T-helper 2 cell treated with Interferon-gamma antibody and Interleukin-4, amounts not matched to agents 5 μg/mL and 100 μg/mL, for 36 hours (primary cell): ENCODE measurements around the gene CCDC91.

Experiments
- DNase-seq: peaks from one replicate; pipeline ENCODE4 v3.0.0; 2021; ENCODE audit warnings: low spot score
- H3K27ac Mint-ChIP-seq: one replicate; pipeline ENCODE4 v1.8.0; 2021; ENCODE audit warnings: mild to moderate bottlenecking, mixed read lengths
- H3K27me3 Mint-ChIP-seq: one replicate; pipeline ENCODE4 v1.8.0; 2021; ENCODE audit warnings: low read depth, mixed read lengths
- H3K36me3 Mint-ChIP-seq: one replicate; pipeline ENCODE4 v1.8.0; 2021; ENCODE audit warnings: low read depth, mixed read lengths
- H3K4me1 Mint-ChIP-seq: one replicate; pipeline ENCODE4 v1.8.0; 2021; ENCODE audit warnings: low read depth, mixed read lengths
- H3K4me3 Mint-ChIP-seq: one replicate; pipeline ENCODE4 v1.8.0; 2022; ENCODE audit warnings: mild to moderate bottlenecking, moderate library complexity, mixed read lengths
- H3K9me3 Mint-ChIP-seq: one replicate; pipeline ENCODE4 v1.8.0; 2021; ENCODE audit warnings: mixed read lengths

Gene CCDC91

GRCh38 chr12:28413460-28414109 is 223.3 kb downstream of the CCDC91 start:
- Mint-ChIP-seq H3K27ac (no peak overlapping the region), H3K4me1 (no peaks in the 10 kb centered on the region), H3K27me3 (no peaks in the 10 kb centered on the region), H3K4me3 (no peak overlapping the region), H3K36me3 (peaks cover 4% of the 10 kb centered on the region), H3K9me3 (no peaks in the 10 kb centered on the region)
- DNase-seq = no peak

- no peaks in the 10 kb centered on the region for H3K4me1 Mint-ChIP-seq
- peaks cover 4% of the 10 kb centered on the region for H3K36me3 Mint-ChIP-seq
- H3K27ac Mint-ChIP-seq = no peak overlapping the region
- no peaks in the 10 kb centered on the region for H3K27me3 Mint-ChIP-seq
- H3K9me3 Mint-ChIP-seq = no peaks in the 10 kb centered on the region
- DNase-seq = no peak
- H3K4me3 Mint-ChIP-seq = no peak overlapping the region
Measured at GRCh38 chr12:28415755-28416154, 225.5 kb downstream of the CCDC91 start.

- Mint-ChIP-seq H3K36me3 (no peaks in the 10 kb centered on the region), H3K27me3 (no peaks in the 10 kb centered on the region), H3K9me3 (no peaks in the 10 kb centered on the region), H3K4me1 (no peaks in the 10 kb centered on the region), H3K27ac (no peak overlapping the region), H3K4me3 (no peak overlapping the region)
- no peak for DNase-seq
Measured at GRCh38 chr12:28421374-28421773, 231.1 kb downstream of the CCDC91 start.

- H3K27me3 Mint-ChIP-seq = no peaks in the 10 kb centered on the region
- no peaks in the 10 kb centered on the region for H3K36me3 Mint-ChIP-seq
- H3K9me3 Mint-ChIP-seq = no peaks in the 10 kb centered on the region
- DNase-seq = no peak
- no peak overlapping the region for H3K4me3 Mint-ChIP-seq
- H3K4me1 Mint-ChIP-seq = no peaks in the 10 kb centered on the region
- H3K27ac Mint-ChIP-seq = no peak overlapping the region
Measured at GRCh38 chr12:28424965-28425364, 234.7 kb downstream of the CCDC91 start.

- Mint-ChIP-seq H3K27ac (no peak overlapping the region), H3K36me3 (no peaks in the 10 kb centered on the region), H3K27me3 (no peaks in the 10 kb centered on the region), H3K4me1 (no peaks in the 10 kb centered on the region), H3K4me3 (no peak overlapping the region), H3K9me3 (no peaks in the 10 kb centered on the region)
- DNase-seq = no peak
Measured at GRCh38 chr12:28425526-28425925, 235.3 kb downstream of the CCDC91 start.

- no peak for DNase-seq
- no peaks in the 10 kb centered on the region for H3K4me1 Mint-ChIP-seq
- H3K4me3 Mint-ChIP-seq = no peak overlapping the region
- no peaks in the 10 kb centered on the region for H3K9me3 Mint-ChIP-seq
- H3K27me3 Mint-ChIP-seq = no peaks in the 10 kb centered on the region
- H3K27ac Mint-ChIP-seq = no peak overlapping the region
- no peaks in the 10 kb centered on the region for H3K36me3 Mint-ChIP-seq
Measured at GRCh38 chr12:28427046-28427445, 236.8 kb downstream of the CCDC91 start.

GRCh38 chr12:28440081-28440608 is 249.9 kb downstream of the CCDC91 start:
- H3K4me1 Mint-ChIP-seq = no peaks in the 10 kb centered on the region
- no peaks in the 10 kb centered on the region for H3K27me3 Mint-ChIP-seq
- H3K9me3 Mint-ChIP-seq = no peaks in the 10 kb centered on the region
- no peak overlapping the region for H3K4me3 Mint-ChIP-seq
- H3K36me3 Mint-ChIP-seq = no peaks in the 10 kb centered on the region
- H3K27ac Mint-ChIP-seq = no peak overlapping the region
- DNase-seq = no peak

GRCh38 chr12:28442101-28442500 is 251.8 kb downstream of the CCDC91 start:
- Mint-ChIP-seq H3K9me3 (no peaks in the 10 kb centered on the region), H3K36me3 (no peaks in the 10 kb centered on the region), H3K27ac (no peak overlapping the region), H3K4me3 (no peak overlapping the region), H3K27me3 (no peaks in the 10 kb centered on the region), H3K4me1 (no peaks in the 10 kb centered on the region)
- DNase-seq = no peak

GRCh38 chr12:28443337-28443736 is 253.1 kb downstream of the CCDC91 start:
- no peak for DNase-seq
- Mint-ChIP-seq H3K36me3 (no peaks in the 10 kb centered on the region), H3K27ac (no peak overlapping the region), H3K4me3 (no peak overlapping the region), H3K27me3 (no peaks in the 10 kb centered on the region), H3K4me1 (no peaks in the 10 kb centered on the region), H3K9me3 (no peaks in the 10 kb centered on the region)

GRCh38 chr12:28446031-28446430 is 255.8 kb downstream of the CCDC91 start:
- no peak overlapping the region for H3K27ac Mint-ChIP-seq
- no peaks in the 10 kb centered on the region for H3K4me1 Mint-ChIP-seq

GRCh38 chr12:28453686-28454085 is 263.4 kb downstream of the CCDC91 start:
- H3K27me3 Mint-ChIP-seq = no peaks in the 10 kb centered on the region
- no peaks in the 10 kb centered on the region for H3K4me1 Mint-ChIP-seq
- no peak overlapping the region for H3K27ac Mint-ChIP-seq
- no peak overlapping the region for H3K4me3 Mint-ChIP-seq
- peaks cover 2% of the 10 kb centered on the region for H3K36me3 Mint-ChIP-seq
- no peak for DNase-seq
- H3K9me3 Mint-ChIP-seq = no peaks in the 10 kb centered on the region

More at GRCh38 chr12:28446031-28446430, 255.8 kb downstream of the CCDC91 start:
- no peak for DNase-seq
- no peaks in the 10 kb centered on the region for H3K9me3 Mint-ChIP-seq
- H3K27me3 Mint-ChIP-seq = no peaks in the 10 kb centered on the region
- H3K4me3 Mint-ChIP-seq = no peak overlapping the region
- no peaks in the 10 kb centered on the region for H3K36me3 Mint-ChIP-seq

GRCh38 chr12:28456934-28457710 is 266.9 kb downstream of the CCDC91 start:
- no peak overlapping the region for H3K27ac Mint-ChIP-seq
- H3K4me1 Mint-ChIP-seq = no peaks in the 10 kb centered on the region
- H3K36me3 Mint-ChIP-seq = peaks cover 5% of the 10 kb centered on the region
- no peaks in the 10 kb centered on the region for H3K27me3 Mint-ChIP-seq
- DNase-seq = no peak
- H3K9me3 Mint-ChIP-seq = no peaks in the 10 kb centered on the region
- no peak overlapping the region for H3K4me3 Mint-ChIP-seq

- peaks cover 3% of the 10 kb centered on the region for H3K36me3 Mint-ChIP-seq
- no peak overlapping the region for H3K27ac Mint-ChIP-seq
- H3K9me3 Mint-ChIP-seq = no peaks in the 10 kb centered on the region
- no peak overlapping the region for H3K4me3 Mint-ChIP-seq
- no peaks in the 10 kb centered on the region for H3K27me3 Mint-ChIP-seq
- no peak for DNase-seq
- no peaks in the 10 kb centered on the region for H3K4me1 Mint-ChIP-seq
Measured at GRCh38 chr12:28457785-28458184, 267.5 kb downstream of the CCDC91 start.

GRCh38 chr12:28459481-28459880 is 269.2 kb downstream of the CCDC91 start:
- no peaks in the 10 kb centered on the region for H3K9me3 Mint-ChIP-seq
- H3K27me3 Mint-ChIP-seq = no peaks in the 10 kb centered on the region
- DNase-seq = no peak
- H3K4me1 Mint-ChIP-seq = no peaks in the 10 kb centered on the region
- H3K4me3 Mint-ChIP-seq = no peak overlapping the region
- no peak overlapping the region for H3K27ac Mint-ChIP-seq
- peaks cover 3% of the 10 kb centered on the region for H3K36me3 Mint-ChIP-seq
